ENCODE measurements around the gene PROSER3.
"Not testable (repeated sequence)": the region's sequence is repeated elsewhere in the genome, so short reads cannot be mapped to it uniquely, and the experiment has no call there.

The PROSER3 gene

DNA sequence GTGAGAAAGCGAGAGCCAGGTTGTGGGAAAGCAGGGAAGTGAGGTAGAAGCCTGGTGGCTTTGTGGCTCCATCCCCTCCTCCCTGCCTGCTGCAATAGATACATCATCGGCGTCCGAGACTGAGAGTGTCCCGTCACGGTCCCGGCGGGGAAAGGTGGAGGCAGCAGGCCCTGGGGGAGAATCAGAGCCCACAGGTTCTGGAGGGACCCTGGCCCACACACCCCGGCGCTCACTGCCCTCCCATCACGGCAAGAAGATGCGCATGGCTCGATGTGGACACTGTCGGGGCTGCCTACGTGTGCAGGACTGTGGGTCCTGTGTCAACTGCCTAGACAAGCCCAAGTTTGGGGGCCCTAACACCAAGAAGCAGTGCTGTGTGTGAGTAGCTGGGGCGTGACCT lies 35.1 kb upstream of the PROSER3 start:
- no peak for DNase-seq (ENCODE audit: low spot score)

DNA sequence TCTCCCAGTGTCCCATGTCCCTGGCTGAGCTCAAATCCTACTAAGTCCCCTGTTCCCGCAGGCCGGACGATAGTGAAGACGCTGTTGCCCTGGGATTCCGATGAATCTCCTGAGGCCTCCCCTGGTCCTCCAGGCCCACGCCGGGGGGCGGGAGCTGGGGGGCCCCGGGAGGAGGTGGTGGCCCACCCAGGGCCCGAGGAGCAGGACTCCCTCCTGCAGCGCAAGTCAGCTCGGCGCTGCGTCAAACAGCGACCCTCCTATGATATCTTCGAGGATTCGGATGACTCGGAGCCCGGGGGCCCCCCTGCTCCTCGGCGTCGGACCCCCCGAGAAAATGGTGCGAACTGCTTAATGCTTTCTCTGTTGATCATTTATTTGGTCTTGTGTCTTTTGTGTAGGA lies 34.3 kb upstream of the PROSER3 start:
- no peak for DNase-seq (ENCODE audit: low spot score)

DNA sequence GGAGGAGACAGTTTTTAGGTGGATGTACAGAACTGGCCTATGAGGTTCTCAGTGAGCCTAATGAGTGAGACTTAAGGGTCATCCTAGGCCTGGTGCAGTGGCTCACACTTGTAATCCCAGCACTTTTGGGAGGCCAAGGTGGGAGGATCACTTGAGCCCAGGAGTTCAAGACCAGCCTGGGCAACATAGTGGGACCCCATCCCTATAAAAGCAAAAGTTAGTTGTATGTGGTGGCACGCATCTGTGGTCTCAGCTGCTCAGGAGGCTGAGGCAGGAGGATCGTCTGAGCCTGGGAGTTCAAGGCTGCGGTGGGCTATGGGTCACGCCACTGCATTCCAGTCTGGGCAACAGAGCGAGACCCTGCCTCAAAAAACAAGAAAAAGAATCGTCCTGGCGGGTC lies 33.8 kb upstream of the PROSER3 start:
- DNase-seq (ENCODE audit: low spot score) = not testable (repeated sequence)

DNA sequence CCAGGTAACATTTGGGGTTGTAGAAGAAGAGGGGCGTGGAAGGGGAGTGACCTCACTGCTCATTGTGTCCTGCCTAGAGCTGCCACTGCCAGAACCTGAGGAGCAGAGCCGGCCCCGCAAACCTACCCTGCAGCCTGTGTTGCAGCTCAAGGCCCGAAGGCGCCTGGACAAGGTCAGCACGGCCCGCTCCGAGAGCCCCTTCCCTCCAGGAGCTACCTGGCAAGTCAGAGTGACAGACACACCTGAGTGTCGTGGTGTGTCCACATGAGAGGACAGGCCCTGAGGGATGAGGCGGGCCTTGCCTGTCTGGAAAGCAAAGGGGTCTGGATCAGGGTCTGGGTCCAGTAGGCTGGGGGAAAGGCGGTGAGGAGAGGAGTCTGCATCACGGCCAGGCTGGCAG lies 33.4 kb upstream of the PROSER3 start:
- no peak for DNase-seq (ENCODE audit: low spot score)

DNA sequence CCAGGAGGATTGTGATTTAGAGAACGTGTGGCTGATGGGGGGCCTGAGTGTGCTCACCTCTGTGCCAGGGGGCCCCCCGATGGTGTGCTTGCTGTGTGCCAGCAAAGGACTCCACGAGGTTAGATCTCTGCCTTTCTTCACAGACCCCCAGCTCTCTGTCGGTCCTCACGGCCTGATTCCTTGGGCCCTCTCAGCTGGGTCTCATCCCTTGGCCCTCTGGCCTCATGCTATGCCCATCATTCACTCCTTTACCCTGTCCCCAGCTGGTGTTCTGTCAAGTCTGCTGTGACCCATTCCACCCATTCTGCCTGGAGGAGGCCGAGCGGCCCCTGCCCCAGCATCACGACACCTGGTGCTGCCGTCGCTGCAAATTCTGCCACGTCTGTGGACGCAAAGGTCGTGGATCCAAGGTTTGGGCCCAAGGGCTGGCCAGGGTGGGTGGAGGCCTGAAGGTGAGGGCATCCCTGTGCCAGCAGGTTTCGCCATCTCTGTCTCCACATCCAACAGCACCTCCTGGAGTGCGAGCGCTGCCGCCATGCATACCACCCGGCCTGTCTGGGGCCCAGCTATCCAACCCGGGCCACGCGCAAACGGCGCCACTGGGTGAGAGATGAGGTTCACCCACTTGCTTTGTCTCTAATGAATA lies 32.6 kb upstream of the PROSER3 start:
- no peak for DNase-seq (ENCODE audit: low spot score)

DNA sequence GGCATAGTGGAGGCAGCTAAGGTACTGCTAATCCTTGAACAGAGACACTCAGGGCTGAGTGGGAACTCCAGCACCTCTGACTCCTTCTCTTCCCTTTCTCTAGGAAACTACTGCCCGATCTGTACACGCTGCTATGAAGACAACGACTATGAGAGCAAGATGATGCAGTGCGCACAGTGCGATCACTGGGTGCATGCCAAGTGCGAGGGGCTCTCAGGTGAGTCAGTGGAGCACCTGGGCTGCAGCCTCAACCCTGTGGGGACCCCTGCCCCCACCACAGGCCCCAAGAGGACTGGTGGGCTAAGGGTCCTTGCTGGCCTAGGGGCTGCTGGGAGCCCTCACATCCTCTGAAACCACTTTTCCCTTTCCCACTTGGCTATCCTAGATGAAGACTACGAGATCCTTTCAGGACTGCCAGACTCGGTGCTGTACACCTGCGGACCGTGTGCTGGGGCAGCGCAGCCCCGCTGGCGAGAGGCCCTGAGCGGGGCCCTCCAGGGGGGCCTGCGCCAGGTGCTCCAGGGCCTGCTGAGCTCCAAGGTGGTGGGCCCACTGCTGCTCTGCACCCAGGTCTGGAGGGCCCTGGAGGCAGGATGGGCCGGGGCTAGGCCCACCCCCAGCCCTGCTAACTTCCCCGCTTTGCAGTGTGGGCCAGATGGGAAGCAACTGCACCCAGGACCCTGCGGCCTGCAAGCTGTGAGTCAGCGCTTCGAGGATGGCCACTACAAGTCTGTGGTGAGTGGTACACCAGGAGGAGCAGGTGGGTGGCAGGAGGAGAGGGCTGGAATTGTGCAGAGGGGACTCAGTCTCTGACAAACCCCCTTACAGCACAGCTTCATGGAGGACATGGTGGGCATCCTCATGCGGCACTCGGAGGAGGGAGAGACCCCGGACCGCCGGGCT lies 30.7 kb upstream of the PROSER3 start:
- DNase-seq (ENCODE audit: low spot score) = no peak

DNA sequence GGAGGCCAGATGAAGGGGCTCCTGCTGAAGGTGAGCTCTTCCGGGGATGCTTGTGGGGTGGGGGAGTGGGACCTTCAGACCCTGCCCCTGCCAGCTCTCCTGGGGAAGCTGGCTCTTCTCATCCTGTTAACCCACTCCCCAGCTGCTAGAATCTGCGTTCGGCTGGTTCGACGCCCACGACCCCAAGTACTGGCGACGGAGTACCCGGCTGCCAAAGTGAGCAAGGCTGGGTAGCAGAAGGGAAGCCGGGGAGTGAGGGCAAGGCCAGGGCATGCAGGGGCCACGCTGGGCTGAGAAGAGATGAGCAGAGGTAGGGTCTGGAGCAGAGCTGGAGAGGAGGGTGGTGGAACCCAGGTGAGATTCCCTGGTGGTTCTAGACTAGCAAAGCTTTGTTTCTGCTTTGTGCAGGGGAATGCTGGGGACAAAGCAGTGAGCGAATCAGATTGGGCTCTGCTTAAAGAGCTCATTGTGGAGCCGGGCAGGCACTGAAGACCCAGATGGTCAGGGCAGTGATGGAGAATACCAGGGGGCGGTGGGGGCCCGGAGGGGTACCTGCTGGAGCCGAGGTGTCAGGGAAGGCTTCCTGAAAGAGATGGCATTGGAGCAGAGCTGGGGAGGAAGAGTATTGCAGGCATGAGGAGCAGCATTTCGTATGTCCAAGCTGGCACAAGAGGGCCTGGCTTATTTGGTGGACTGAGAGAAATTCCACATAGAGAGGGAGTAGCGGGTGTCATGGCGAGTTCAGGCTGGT lies 29.8 kb upstream of the PROSER3 start:
- DNase-seq (ENCODE audit: low spot score) = no peak

DNA sequence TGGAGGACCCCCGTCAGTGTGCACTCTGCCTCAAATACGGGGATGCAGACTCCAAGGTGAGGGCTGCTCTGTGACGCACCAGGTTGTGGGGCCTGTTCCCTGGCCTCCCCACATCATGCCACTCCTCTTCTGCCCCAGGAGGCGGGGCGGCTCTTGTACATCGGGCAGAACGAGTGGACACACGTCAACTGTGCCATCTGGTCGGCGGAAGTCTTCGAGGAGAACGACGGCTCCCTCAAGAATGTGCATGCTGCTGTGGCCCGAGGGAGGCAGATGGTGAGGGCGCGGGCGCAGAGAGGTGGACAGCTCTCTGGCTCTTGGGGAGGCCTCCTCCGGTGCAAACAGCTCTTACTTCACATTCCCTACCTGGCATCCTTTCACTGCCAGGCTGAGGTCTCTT lies 29.0 kb upstream of the PROSER3 start:
- DNase-seq (ENCODE audit: low spot score) = no peak

DNA sequence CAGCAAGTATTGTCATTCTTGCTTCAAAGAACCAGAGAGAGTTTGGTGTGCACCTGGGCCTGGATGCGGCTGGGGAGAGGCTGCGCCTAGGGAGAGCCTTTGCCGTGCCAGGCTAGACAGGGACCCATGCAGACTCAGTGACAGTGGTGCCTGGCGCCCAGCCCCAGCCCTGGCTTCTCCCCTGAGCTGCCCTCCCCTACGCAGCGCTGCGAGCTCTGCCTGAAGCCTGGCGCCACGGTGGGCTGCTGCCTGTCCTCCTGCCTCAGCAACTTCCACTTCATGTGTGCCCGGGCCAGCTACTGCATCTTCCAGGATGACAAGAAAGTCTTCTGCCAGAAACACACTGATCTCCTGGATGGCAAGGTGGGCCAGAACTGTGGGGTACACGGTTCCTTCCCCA lies 28.2 kb upstream of the PROSER3 start:
- DNase-seq (ENCODE audit: low spot score) = no peak

DNA sequence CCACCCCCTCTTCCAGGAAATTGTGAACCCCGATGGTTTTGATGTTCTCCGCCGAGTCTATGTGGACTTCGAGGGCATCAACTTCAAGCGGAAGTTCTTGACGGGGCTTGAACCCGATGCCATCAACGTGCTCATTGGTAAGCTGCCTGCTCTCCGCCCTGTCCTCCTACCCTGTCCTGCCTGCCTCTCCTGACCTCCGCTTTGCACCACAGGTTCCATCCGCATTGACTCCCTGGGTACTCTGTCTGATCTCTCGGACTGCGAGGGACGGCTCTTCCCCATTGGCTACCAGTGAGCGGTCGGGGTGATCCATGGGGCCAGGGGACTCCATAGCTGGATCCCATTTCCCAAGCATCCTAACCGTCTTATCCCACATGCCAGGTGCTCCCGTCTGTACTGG lies 27.6 kb upstream of the PROSER3 start:
- DNase-seq (ENCODE audit: low spot score) = no peak

DNA sequence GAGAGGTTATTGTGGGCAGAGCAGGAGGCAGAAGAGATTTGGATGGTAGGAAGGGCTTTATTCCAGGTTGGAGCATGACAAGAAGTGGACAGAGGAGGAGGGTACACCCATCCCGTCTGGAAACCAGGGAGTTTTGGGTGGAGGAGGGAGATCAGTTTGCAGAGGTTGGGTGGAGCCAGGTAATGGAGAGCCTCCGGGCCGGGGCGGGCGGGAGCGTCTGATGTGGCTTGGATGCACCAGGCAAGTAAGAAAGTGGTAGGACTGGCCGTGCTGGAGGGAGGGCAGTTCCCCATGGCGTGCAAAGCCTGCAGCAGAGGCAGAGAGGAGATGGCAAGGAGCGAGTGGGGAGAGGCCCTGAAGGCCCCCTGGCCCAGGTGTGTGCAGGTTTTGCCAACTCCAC lies 26.6 kb upstream of the PROSER3 start:
- DNase-seq (ENCODE audit: low spot score) = no peak

DNA sequence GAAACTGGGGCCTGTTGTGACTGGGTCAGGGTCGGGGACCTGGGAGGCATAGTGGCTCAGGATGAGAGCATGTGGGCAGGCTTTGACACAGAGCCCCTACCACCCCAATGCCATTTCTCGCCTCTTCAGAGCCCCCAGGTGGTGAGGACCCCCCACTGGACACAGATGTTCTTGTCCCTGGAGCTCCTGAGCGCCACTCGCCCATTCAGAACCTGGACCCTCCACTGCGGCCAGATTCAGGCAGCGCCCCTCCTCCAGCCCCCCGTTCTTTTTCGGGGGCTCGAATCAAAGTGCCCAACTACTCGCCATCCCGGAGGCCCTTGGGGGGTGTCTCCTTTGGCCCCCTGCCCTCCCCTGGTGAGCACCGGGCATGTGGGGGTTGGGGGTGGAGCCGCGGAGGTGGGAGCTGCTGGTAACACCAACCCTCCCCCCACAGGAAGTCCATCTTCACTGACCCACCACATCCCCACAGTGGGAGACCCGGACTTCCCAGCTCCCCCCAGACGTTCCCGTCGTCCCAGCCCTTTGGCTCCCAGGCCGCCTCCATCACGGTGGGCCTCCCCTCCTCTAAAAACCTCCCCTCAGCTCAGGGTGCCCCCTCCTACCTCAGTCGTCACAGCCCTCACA lies 26.1 kb upstream of the PROSER3 start:
- no peak for DNase-seq (ENCODE audit: low spot score)

DNA sequence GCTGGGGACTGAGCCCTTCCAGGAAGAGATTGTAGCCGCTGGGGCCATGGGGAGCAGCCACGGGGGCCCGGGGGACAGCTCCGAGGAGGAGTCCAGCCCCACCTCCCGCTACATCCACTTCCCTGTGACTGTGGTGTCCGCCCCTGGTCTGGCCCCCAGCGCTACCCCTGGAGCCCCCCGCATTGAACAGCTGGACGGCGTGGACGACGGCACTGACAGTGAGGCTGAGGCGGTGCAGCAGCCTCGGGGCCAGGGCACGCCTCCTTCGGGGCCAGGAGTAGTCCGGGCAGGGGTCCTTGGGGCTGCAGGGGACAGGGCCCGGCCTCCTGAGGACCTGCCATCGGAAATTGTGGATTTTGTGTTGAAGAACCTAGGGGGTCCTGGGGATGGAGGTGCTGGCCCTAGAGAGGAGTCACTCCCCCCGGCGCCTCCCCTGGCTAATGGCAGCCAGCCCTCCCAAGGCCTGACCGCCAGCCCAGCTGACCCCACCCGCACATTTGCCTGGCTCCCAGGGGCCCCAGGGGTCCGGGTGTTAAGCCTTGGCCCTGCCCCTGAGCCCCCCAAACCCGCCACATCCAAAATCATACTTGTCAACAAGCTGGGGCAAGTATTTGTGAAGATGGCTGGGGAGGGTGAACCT lies 25.3 kb upstream of the PROSER3 start:
- no peak for DNase-seq (ENCODE audit: low spot score)

DNA sequence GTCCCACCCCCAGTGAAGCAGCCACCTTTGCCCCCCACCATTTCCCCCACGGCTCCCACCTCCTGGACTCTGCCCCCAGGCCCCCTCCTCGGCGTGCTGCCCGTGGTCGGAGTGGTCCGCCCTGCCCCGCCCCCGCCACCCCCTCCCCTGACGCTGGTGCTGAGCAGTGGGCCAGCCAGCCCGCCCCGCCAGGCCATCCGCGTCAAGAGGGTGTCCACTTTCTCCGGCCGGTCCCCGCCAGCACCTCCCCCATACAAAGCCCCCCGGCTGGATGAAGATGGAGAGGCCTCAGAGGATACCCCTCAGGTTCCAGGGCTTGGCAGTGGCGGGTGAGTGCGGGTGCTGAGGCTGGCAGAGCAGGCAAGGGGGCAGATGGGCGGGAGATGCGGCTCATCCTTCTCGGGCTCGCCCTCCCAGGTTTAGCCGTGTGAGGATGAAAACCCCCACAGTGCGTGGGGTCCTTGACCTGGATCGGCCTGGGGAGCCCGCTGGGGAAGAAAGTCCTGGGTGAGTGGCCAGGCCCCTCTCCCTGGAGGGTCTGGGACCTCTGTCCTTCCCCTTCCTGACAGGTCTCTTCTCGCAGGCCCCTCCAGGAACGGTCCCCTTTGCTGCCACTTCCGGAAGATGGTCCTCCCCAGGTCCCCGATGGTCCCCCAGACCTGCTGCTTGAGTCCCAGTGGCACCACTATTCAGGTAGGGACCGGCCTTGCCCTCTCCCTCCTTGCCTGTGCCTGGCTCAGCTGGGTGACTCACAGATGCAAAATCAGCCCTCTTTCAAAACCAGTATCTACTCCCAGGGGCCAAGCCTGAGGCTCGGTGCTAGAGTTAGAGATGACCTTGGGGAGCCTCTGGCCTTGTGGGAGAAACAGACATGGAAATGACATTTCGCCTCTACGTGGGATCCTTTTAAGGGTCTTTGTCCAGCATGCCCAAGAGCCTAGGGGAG lies 24.5 kb upstream of the PROSER3 start:
- DNase-seq (ENCODE audit: low spot score) = no peak

DNA sequence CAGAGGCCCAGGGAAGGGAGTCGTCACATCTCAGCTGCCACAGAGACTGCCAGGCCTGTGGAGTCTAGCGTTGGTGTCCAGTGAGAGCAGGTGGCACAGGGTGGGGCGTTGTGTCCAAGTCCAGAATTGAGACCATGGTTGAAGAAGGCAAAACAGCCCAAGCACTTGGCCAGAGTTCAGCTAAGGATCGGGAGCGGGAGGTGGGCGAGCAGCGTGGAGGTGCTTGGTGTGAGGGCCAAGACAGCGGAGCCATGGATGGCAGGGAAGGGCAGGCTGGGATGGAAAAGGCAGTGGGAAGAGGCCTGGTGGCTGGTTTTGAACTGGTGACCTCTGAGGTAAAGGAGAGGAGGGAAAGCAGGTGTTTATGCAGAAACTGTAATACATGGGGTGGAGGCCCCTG lies 23.7 kb upstream of the PROSER3 start:
- no peak for DNase-seq (ENCODE audit: low spot score)

DNA sequence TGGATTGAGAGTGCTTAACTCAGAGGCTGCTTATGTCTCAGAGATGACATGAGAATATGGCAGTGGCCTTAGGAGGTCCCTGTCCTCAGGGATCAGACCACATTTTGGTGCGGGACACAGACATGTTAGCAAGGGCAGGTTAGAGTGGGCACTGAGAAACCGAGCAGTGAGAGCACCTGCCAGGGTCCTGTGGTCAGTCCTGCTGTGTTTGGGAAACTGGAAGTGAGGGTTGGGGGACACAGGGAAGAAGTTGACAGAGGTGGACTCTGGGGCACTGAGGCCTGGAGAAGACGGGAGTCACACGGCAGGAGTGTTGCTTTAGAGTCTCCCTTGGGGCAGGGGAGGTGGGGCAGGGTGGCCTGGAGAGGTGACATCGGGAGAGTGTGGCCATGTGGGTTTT lies 23.1 kb upstream of the PROSER3 start:
- DNase-seq (ENCODE audit: low spot score) = no peak

DNA sequence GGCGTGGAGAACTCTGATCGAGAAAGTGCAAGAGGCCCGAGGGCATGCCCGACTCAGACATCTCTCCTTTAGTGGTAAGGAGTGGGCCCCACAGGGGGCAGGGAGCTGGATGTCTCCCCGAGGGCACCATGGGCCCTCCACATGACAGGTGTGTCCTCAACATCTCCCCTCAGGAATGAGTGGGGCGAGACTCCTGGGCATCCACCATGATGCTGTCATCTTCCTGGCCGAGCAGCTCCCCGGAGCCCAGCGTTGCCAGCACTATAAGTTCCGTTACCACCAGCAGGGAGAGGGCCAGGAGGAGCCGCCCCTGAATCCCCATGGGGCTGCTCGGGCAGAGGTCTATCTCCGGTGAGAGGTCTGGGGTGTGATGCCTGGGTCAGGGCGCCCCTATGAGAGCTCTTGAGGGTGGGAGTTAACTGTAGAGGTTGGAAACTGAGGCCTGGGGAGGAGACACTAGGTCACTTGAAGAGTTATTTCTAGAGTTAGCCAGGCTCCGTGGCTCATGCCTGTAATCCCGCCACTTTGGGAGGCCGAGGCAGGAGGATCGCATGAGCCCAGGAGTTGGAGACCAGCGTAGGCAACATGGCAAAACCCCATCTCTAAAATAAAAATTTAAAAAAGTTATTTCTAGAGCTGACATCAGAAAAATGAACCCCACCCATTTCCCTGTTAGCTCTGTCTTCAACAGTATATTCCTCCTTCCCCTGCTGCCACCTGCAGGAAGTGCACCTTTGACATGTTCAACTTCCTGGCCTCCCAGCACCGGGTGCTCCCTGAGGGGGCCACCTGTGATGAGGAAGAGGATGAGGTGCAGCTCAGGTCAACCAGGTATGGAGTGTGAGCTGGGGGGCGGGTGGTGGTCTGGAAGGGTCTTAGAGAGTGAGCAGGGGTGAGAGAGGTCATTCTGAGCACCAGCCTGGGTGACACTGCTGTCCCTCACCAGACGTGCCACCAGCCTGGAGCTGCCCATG lies 20.8 kb upstream of the PROSER3 start:
- DNase-seq (ENCODE audit: low spot score) = no peak

DNA sequence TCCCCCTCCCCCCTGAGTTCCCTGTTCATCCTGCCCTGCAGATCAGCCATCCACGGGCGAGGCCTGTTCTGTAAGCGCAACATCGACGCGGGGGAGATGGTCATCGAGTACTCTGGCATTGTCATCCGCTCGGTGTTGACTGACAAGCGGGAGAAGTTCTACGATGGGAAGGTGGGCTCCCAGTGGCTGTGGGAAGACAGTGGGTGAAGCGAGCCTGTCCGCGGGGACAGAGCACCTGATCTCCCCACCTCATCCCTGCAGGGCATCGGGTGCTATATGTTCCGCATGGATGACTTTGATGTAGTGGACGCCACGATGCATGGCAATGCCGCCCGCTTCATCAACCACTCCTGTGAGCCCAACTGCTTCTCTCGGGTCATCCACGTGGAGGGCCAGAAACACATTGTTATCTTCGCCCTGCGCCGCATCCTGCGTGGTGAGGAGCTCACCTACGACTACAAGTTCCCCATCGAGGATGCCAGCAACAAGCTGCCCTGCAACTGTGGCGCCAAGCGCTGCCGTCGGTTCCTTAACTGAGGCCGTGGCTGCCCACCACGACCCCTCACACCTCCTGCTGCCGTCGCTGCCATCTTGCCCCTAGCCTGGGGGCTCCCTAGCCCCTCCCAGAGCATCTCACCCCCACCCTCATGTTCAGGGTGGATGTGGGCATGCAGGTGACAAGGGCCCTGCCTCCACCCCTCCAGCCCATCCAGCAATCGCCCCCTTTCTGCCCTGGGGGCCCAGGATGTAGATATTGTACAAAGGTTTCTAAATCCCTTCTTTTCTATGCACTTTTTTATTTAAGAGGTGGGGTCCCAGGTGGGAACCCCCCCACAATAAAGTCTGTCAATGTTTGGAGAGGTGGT lies 19.7 kb upstream of the PROSER3 start:
- no peak for DNase-seq (ENCODE audit: low spot score)

DNA sequence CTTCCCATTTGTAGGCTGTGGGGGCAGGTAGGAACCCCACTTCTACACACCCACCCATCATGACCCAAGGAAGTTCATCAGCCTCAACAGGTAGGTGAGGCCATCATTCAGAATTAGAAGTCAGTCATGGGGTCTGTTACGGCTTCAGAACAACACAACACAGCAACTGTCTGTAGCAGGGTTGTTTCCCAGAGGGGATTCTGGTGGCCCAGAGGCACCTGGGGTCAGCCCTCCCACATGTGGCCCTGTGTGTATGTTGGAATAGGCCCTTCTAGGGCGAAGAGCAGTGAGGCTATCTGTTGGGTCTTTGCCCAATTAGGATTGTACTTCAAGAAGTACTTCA lies 19.1 kb upstream of the PROSER3 start:
- no peak for DNase-seq (ENCODE audit: low spot score)
